ENCODE results near the gene RPL26.

The RPL26 gene

GRCh38 chr17:8354236-8354635, 28.8 kb downstream of the RPL26 start:
- no peak for TF ChIP-seq TAF1 (IDR thresholded peaks at IDR 0.05; ENCODE audit: borderline replicate concordance, insufficient read depth, low read length)

- TF ChIP-seq POLR2AphosphoS5 (IDR thresholded peaks at IDR 0.05; ENCODE audit: low read depth, low read length) (no peak), SIN3A (IDR thresholded peaks at IDR 0.05; ENCODE audit: borderline replicate concordance, insufficient read depth, low read length) (no peak), REST (IDR thresholded peaks at IDR 0.05; ENCODE audit: insufficient read depth in 1 of 2, low read depth in 2 of 2, low read length in 2 of 2) (no peak), TAF1 (IDR thresholded peaks at IDR 0.05; ENCODE audit: borderline replicate concordance, insufficient read depth, low read length) (no peak), FOXP2 (optimal IDR thresholded peaks at IDR 0.05; ENCODE audit: borderline replicate concordance, extremely low read depth, extremely low read length, insufficient read depth) (no peak)
Observed at GRCh38 chr17:8353736-8354135, 29.3 kb downstream of the RPL26 start.

GRCh38 chr17:8350339-8350738, 32.7 kb downstream of the RPL26 start:
- no peak for TF ChIP-seq POLR2AphosphoS5 (IDR thresholded peaks at IDR 0.05; ENCODE audit: low read depth, low read length)
- no peak for TF ChIP-seq SIN3A (IDR thresholded peaks at IDR 0.05; ENCODE audit: borderline replicate concordance, insufficient read depth, low read length)
- TF ChIP-seq REST (IDR thresholded peaks at IDR 0.05; ENCODE audit: insufficient read depth in 1 of 2, low read depth in 2 of 2, low read length in 2 of 2): no peak
- no peak for TF ChIP-seq FOXP2 (optimal IDR thresholded peaks at IDR 0.05; ENCODE audit: borderline replicate concordance, extremely low read depth, extremely low read length, insufficient read depth)
- TF ChIP-seq TAF1 (IDR thresholded peaks at IDR 0.05; ENCODE audit: borderline replicate concordance, insufficient read depth, low read length): no peak

- TF ChIP-seq REST (IDR thresholded peaks at IDR 0.05; ENCODE audit: insufficient read depth in 1 of 2, low read depth in 2 of 2, low read length in 2 of 2) (no peak), POLR2AphosphoS5 (IDR thresholded peaks at IDR 0.05; ENCODE audit: low read depth, low read length) (no peak), FOXP2 (optimal IDR thresholded peaks at IDR 0.05; ENCODE audit: borderline replicate concordance, extremely low read depth, extremely low read length, insufficient read depth) (no peak), SIN3A (IDR thresholded peaks at IDR 0.05; ENCODE audit: borderline replicate concordance, insufficient read depth, low read length) (no peak), TAF1 (IDR thresholded peaks at IDR 0.05; ENCODE audit: borderline replicate concordance, insufficient read depth, low read length) (no peak)
Observed at GRCh38 chr17:8345951-8346665, 36.9 kb downstream of the RPL26 start.

- no peak for TF ChIP-seq SIN3A (IDR thresholded peaks at IDR 0.05; ENCODE audit: borderline replicate concordance, insufficient read depth, low read length)
- no peak for TF ChIP-seq REST (IDR thresholded peaks at IDR 0.05; ENCODE audit: insufficient read depth in 1 of 2, low read depth in 2 of 2, low read length in 2 of 2)
- no peak for TF ChIP-seq FOXP2 (optimal IDR thresholded peaks at IDR 0.05; ENCODE audit: borderline replicate concordance, extremely low read depth, extremely low read length, insufficient read depth)
- no peak for TF ChIP-seq POLR2AphosphoS5 (IDR thresholded peaks at IDR 0.05; ENCODE audit: low read depth, low read length)
- no peak for TF ChIP-seq TAF1 (IDR thresholded peaks at IDR 0.05; ENCODE audit: borderline replicate concordance, insufficient read depth, low read length)
Observed at GRCh38 chr17:8345052-8345690, 37.8 kb downstream of the RPL26 start.

Data from PFSK-1 (cell line).